Stimulated activated CD4-positive, alpha-beta T cell treated with anti-CD3 and anti-CD28 coated beads, TNF-alpha, amount 100 ng/mL, for 48 hours (primary cell): ENCODE results near the gene CCDC154.

ENCODE experiments used
- DNase-seq, 3 donors: peaks; one replicate each; pipeline ENCODE4 v3.0.0-alpha.2; 2020; ENCODE audit warnings: low read depth in 3 of 3

The CCDC154 gene

GRCh38 chr16:1393613-1394176 lies 50.7 kb downstream of the CCDC154 start:
- no peak for DNase-seq

- no peak for DNase-seq
Observed at GRCh38 chr16:1392826-1393225, 51.5 kb downstream of the CCDC154 start.

- no peak for DNase-seq
Observed at GRCh38 chr16:1390239-1390779, 54.0 kb downstream of the CCDC154 start.

- no peak for DNase-seq
Observed at GRCh38 chr16:1389762-1390161, 54.6 kb downstream of the CCDC154 start.

GRCh38 chr16:1387331-1387730 lies 57.0 kb downstream of the CCDC154 start:
- no peak for DNase-seq

GRCh38 chr16:1385232-1385631 lies 59.1 kb downstream of the CCDC154 start:
- DNase-seq, result no peak
